Liver (tissue), 3 donors: Measurements from ENCODE around the gene ANKRD65.
"Not testable (repeated sequence)": the region's sequence is repeated elsewhere in the genome, so short reads cannot be mapped to it uniquely, and the experiment has no call there.

Experiments
- CTCF ChIP-seq: fragments of 150-350 bp; IDR thresholded peaks from 2 replicates; pipeline ENCODE4 v1.5.1; 2017; ENCODE audit warnings: improper control_type of control experiment, low read depth, low read length; ENCODE audit not compliant: missing input control
- TAF1 ChIP-seq: conservative IDR thresholded peaks from 2 replicates; pipeline ENCODE4 v1.6.1; 2016; ENCODE audit warnings: antibody characterized with exemption, mild to moderate bottlenecking
- donor health status: healthy.
- donor health status: healthy.

- not testable (repeated sequence) for TF ChIP-seq CTCF, TAF1
Observed at GRCh38 chr1:1402901-1403392, 18.1 kb downstream of the ANKRD65 start.
